PC-3 (cell line): Measurements from ENCODE around the gene CYP27B1.

ENCODE experiments used
- CTCF ChIP-seq: fragments of 300-600 bp; sonication (generic); conservative IDR thresholded peaks from 2 replicates; pipeline ENCODE4 v1.5.1; 2017; ENCODE audit warnings: antibody characterized with exemption, low read depth, mild to moderate bottlenecking, low read length
- EZH2 ChIP-seq: fragments of 300-600 bp; sonication (generic); IDR thresholded peaks from one replicate; pipeline ENCODE4 v1.6.1; 2017; ENCODE audit warnings: antibody characterized with exemption, mild to moderate bottlenecking, low read length; ENCODE audit not compliant: unreplicated experiment
- EZH2phosphoT487 ChIP-seq: fragments of 300-600 bp; sonication (generic); IDR thresholded peaks from 2 replicates; pipeline ENCODE4 v1.6.1; 2018; ENCODE audit warnings: mild to moderate bottlenecking, antibody characterized with exemption, low read length, borderline replicate concordance

GRCh38 chr12:57797933-57798332 is 31.1 kb upstream of the CYP27B1 start:
- TF ChIP-seq CTCF (no peak), EZH2 (no peak), EZH2phosphoT487 (no peak)
